Stimulated activated memory B cell treated with anti-CD40 and anti-IgM and Interleukin-4, amounts not matched to agents 10 μg/mL and 1 μg/mL and 100 μg/mL, for 72 hours (primary cell): ENCODE results near the gene TLCD4.

ENCODE experiments used
- ATAC-seq: fragments of 150-1000 bp; cut with Tn5 transposase; 2 replicates; pipeline ENCODE4 v1.10.0; 2021
- H3K27ac Mint-ChIP-seq: one replicate; pipeline ENCODE4 v1.8.0; 2022; ENCODE audit warnings: mild to moderate bottlenecking, mixed read lengths
- H3K27me3 Mint-ChIP-seq: one replicate; pipeline ENCODE4 v1.8.0; 2022; ENCODE audit warnings: mixed read lengths
- H3K36me3 Mint-ChIP-seq: one replicate; pipeline ENCODE4 v1.8.0; 2022; ENCODE audit warnings: mixed read lengths
- H3K4me1 Mint-ChIP-seq: one replicate; pipeline ENCODE4 v1.8.0; 2022; ENCODE audit warnings: mixed read lengths
- H3K4me3 Mint-ChIP-seq: one replicate; pipeline ENCODE4 v1.8.0; 2022; ENCODE audit warnings: mild to moderate bottlenecking, moderate library complexity, mixed read lengths
- H3K9me3 Mint-ChIP-seq: one replicate; pipeline ENCODE4 v1.8.0; 2022; ENCODE audit warnings: mixed read lengths

The TLCD4 gene

GRCh38 chr1:95117207-95118066 is at the start of gene TLCD4:
TSS of gene TLCD4 (plus strand) at chr1:95117355. CDS start at chr1:95143902, 26,547 bp downstream.
- H3K36me3 Mint-ChIP-seq, result no peaks in the 10 kb centered on the region
- no peaks in the 10 kb centered on the region for H3K27me3 Mint-ChIP-seq
- H3K9me3 Mint-ChIP-seq, result no peaks in the 10 kb centered on the region
- peak within 1 kb of the TSS; percentile 84 for H3K4me3 Mint-ChIP-seq
- peak within 1 kb of the TSS; percentile 49 for H3K27ac Mint-ChIP-seq
- ATAC-seq, result peak; percentile 79
- H3K4me1 Mint-ChIP-seq, result peaks cover 26% of the 10 kb centered on the region

- H3K36me3 Mint-ChIP-seq, result peaks cover 38% of the 10 kb centered on the region
- H3K27me3 Mint-ChIP-seq, result no peaks in the 10 kb centered on the region
- H3K27ac Mint-ChIP-seq, result no peak overlapping the region
- H3K9me3 Mint-ChIP-seq, result no peaks in the 10 kb centered on the region
- H3K4me1 Mint-ChIP-seq, result peaks cover 7% of the 10 kb centered on the region
- H3K4me3 Mint-ChIP-seq, result no peak overlapping the region
- ATAC-seq, result no peak
These were observed 49.6 kb upstream of the TLCD4 start for GRCh38 chr1:95067568-95067967.

GRCh38 chr1:95068956-95069709 is 48.0 kb upstream of the TLCD4 start:
- peaks cover 22% of the 10 kb centered on the region for H3K36me3 Mint-ChIP-seq
- peaks cover 7% of the 10 kb centered on the region for H3K4me1 Mint-ChIP-seq
- H3K27ac Mint-ChIP-seq, result no peak overlapping the region
- no peaks in the 10 kb centered on the region for H3K9me3 Mint-ChIP-seq
- H3K4me3 Mint-ChIP-seq, result no peak overlapping the region
- H3K27me3 Mint-ChIP-seq, result no peaks in the 10 kb centered on the region
- no peak for ATAC-seq

- ATAC-seq, result no peak
- Mint-ChIP-seq H3K4me3 (no peak overlapping the region), H3K9me3 (no peaks in the 10 kb centered on the region), H3K27ac (no peak overlapping the region), H3K27me3 (no peaks in the 10 kb centered on the region), H3K4me1 (peaks cover 7% of the 10 kb centered on the region), H3K36me3 (peaks cover 19% of the 10 kb centered on the region)
These were observed 47.5 kb upstream of the TLCD4 start for GRCh38 chr1:95069710-95070093.

GRCh38 chr1:95071539-95071938 is 45.6 kb upstream of the TLCD4 start:
- no peak overlapping the region for H3K4me3 Mint-ChIP-seq
- H3K4me1 Mint-ChIP-seq, result peaks cover 7% of the 10 kb centered on the region
- no peaks in the 10 kb centered on the region for H3K9me3 Mint-ChIP-seq
- no peak for ATAC-seq
- H3K27ac Mint-ChIP-seq, result peak overlapping the region; percentile 90
- no peaks in the 10 kb centered on the region for H3K27me3 Mint-ChIP-seq
- H3K36me3 Mint-ChIP-seq, result peaks cover 13% of the 10 kb centered on the region

GRCh38 chr1:95072117-95072516 is 45.0 kb upstream of the TLCD4 start:
- Mint-ChIP-seq H3K9me3 (no peaks in the 10 kb centered on the region), H3K4me3 (peak overlapping the region; percentile 93), H3K36me3 (peaks cover 13% of the 10 kb centered on the region), H3K27me3 (no peaks in the 10 kb centered on the region), H3K4me1 (peaks cover 7% of the 10 kb centered on the region), H3K27ac (peak overlapping the region; percentile 90)
- ATAC-seq, result no peak

GRCh38 chr1:95072532-95073419 is 44.4 kb upstream of the TLCD4 start, which contains the start of gene ALG14:
TSS of gene ALG14 (minus strand) at chr1:95072951. CDS start at chr1:95072898, 53 bp downstream.
- Mint-ChIP-seq H3K36me3 (peaks cover 7% of the 10 kb centered on the region), H3K4me3 (peak within 1 kb of the TSS; percentile 93), H3K9me3 (no peaks in the 10 kb centered on the region), H3K4me1 (peaks cover 7% of the 10 kb centered on the region), H3K27ac (peak within 1 kb of the TSS; percentile 90), H3K27me3 (no peaks in the 10 kb centered on the region)
- peak; percentile 99 for ATAC-seq

- peaks cover 6% of the 10 kb centered on the region for H3K36me3 Mint-ChIP-seq
- no peaks in the 10 kb centered on the region for H3K27me3 Mint-ChIP-seq
- H3K4me1 Mint-ChIP-seq, result peaks cover 7% of the 10 kb centered on the region
- H3K4me3 Mint-ChIP-seq, result peak overlapping the region; percentile 93
- H3K9me3 Mint-ChIP-seq, result no peaks in the 10 kb centered on the region
- no peak for ATAC-seq
- H3K27ac Mint-ChIP-seq, result peak overlapping the region; percentile 90
These were observed 43.7 kb upstream of the TLCD4 start for GRCh38 chr1:95073446-95073845.

- Mint-ChIP-seq H3K27me3 (no peaks in the 10 kb centered on the region), H3K27ac (no peak overlapping the region), H3K4me3 (no peak overlapping the region), H3K36me3 (no peaks in the 10 kb centered on the region), H3K4me1 (peaks cover 7% of the 10 kb centered on the region), H3K9me3 (no peaks in the 10 kb centered on the region)
- ATAC-seq, result no peak
These were observed 41.1 kb upstream of the TLCD4 start for GRCh38 chr1:95076034-95076433.

- H3K4me3 Mint-ChIP-seq, result no peak overlapping the region
- no peak for ATAC-seq
- no peaks in the 10 kb centered on the region for H3K36me3 Mint-ChIP-seq
- no peaks in the 10 kb centered on the region for H3K9me3 Mint-ChIP-seq
- no peaks in the 10 kb centered on the region for H3K27me3 Mint-ChIP-seq
- peaks cover 8% of the 10 kb centered on the region for H3K4me1 Mint-ChIP-seq
- H3K27ac Mint-ChIP-seq, result no peak overlapping the region
These were observed 36.7 kb upstream of the TLCD4 start for GRCh38 chr1:95080446-95080845.

GRCh38 chr1:95080879-95081278 is 36.3 kb upstream of the TLCD4 start:
- Mint-ChIP-seq H3K27ac (no peak overlapping the region), H3K27me3 (no peaks in the 10 kb centered on the region), H3K9me3 (no peaks in the 10 kb centered on the region), H3K4me1 (peaks cover 8% of the 10 kb centered on the region), H3K36me3 (no peaks in the 10 kb centered on the region), H3K4me3 (no peak overlapping the region)
- ATAC-seq, result no peak

- Mint-ChIP-seq H3K27me3 (peaks cover 3% of the 10 kb centered on the region), H3K4me1 (peaks cover 14% of the 10 kb centered on the region), H3K27ac (peak overlapping the region; percentile 8), H3K4me3 (no peak overlapping the region), H3K36me3 (no peaks in the 10 kb centered on the region), H3K9me3 (no peaks in the 10 kb centered on the region)
- ATAC-seq, result peak; percentile 69
These were observed 32.6 kb upstream of the TLCD4 start for GRCh38 chr1:95084317-95085176.

- no peak overlapping the region for H3K27ac Mint-ChIP-seq
- peaks cover 14% of the 10 kb centered on the region for H3K4me1 Mint-ChIP-seq
- peaks cover 8% of the 10 kb centered on the region for H3K27me3 Mint-ChIP-seq
- no peak for ATAC-seq
- H3K4me3 Mint-ChIP-seq, result no peak overlapping the region
- H3K36me3 Mint-ChIP-seq, result no peaks in the 10 kb centered on the region
- H3K9me3 Mint-ChIP-seq, result no peaks in the 10 kb centered on the region
These were observed 31.8 kb upstream of the TLCD4 start for GRCh38 chr1:95085376-95085775.

- no peak overlapping the region for H3K4me3 Mint-ChIP-seq
- H3K9me3 Mint-ChIP-seq, result no peaks in the 10 kb centered on the region
- peaks cover 8% of the 10 kb centered on the region for H3K27me3 Mint-ChIP-seq
- H3K27ac Mint-ChIP-seq, result peak overlapping the region; percentile 46
- no peaks in the 10 kb centered on the region for H3K36me3 Mint-ChIP-seq
- peak; percentile 92 for ATAC-seq
- peaks cover 14% of the 10 kb centered on the region for H3K4me1 Mint-ChIP-seq
These were observed 30.1 kb upstream of the TLCD4 start for GRCh38 chr1:95086949-95087533.
